Hindlimb muscle (tissue), 1 donor: Measurements from ENCODE around the gene TRIM17. TPM values are rescaled to one million over a fixed set of nuclear protein-coding genes. Genes with fewer than 3 reads are reported as not detected.

Experiments
- polyA plus RNA-seq: library from polyadenylated mRNA; unstranded; fragments of 120-200 nt; gene quantifications from one replicate; pipeline ENCODE4 v1.2.1, GENCODE V29; 2013; ENCODE audit not compliant: insufficient read length

Gene TRIM17
- polyA plus RNA-seq, 1 donor, result 1.1 TPM

Other genes starting within 250 kb of the TRIM17 start
- gene OBSCN, start 208.8 kb downstream of the TRIM17 start, polyA plus RNA-seq, result 556 TPM
- gene TRIM11, start 10.0 kb downstream of the TRIM17 start, polyA plus RNA-seq, result 7.4 TPM
- gene RNF187, start 70.5 kb upstream of the TRIM17 start, polyA plus RNA-seq, result 57.5 TPM